Epithelial cell of esophagus (primary cell): ENCODE measurements around the gene ZFAND6.

Experiments
- DNase-seq: peaks from one replicate; pipeline ENCODE4 v3.0.0; 2010; ENCODE audit warnings: low read depth
- H3K4me3 ChIP-seq: 2 replicates; pipeline ENCODE4 v1.5.1; 2011; ENCODE audit warnings: mild to moderate bottlenecking, low read length, control low read depth
- CTCF ChIP-seq: IDR thresholded peaks from 2 replicates; pipeline ENCODE4 v1.5.1; 2011; ENCODE audit warnings: low read depth, mild to moderate bottlenecking, low read length, control low read depth, inconsistent platforms; ENCODE audit not compliant: insufficient read depth; ENCODE audit errors: missing control alignments

ZFAND6 gene

GRCh38 chr15:80055933-80056332, 3.5 kb upstream of the ZFAND6 start:
- H3K4me3 ChIP-seq = no peak overlapping the region
- no peak for DNase-seq
- TF ChIP-seq CTCF = no peak

DNA sequence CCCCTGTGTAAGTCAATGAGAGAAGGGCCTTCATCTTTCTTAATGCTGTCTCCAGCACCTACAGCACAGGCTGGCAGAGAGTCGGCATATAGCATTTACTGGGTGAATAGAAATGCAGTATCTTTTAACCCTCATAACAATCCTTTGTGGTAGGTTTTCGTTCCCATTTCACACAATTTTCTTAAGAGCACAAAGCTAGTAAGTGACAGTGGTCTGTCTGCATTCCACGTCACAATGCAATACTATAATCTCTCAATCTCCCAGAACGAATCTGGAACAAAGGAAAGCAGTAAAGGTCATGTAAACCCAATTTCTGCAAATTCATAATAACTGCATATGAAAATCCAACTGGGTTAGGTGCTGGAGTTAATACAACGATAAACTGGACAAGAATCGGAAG, 1.4 kb upstream of the ZFAND6 start:
- no peak overlapping the region for H3K4me3 ChIP-seq
- no peak for TF ChIP-seq CTCF
- no peak for DNase-seq

DNA sequence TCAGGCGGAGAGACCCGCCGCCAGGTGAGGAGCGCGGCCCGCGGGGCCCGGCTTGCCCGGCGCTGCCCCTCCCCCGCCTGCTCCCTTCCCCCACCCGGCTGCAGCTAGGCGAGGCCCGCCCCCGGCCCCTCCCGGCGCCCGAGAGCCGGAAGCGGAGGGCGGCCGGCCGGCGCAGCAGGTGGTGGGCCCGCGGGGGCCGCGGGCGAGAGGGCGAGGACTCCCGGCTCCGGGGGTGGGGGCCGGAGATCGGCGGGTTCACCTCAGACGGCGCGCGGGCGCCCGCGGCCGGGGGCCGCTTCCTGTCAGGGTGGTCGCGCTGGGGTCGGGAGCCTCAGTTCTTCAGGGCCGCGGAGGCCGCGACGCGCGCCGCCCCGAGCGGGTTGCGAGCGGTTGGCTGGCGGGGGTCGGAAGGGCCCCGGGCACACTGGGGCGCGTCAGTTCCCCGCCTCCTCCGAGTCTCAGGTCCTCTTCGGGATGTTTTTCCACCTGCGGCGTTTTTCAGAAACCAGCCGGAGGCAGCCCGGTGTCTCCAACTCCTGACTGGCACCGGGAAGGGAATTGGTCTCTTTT, 395 bp downstream of the ZFAND6 start:
- no peak for TF ChIP-seq CTCF
- peak overlapping the region; percentile 66 for H3K4me3 ChIP-seq
- peak; percentile 55 for DNase-seq

GRCh38 chr15:80060356-80061006, 1.0 kb downstream of the ZFAND6 start:
- peak; percentile 58 for DNase-seq
- no peak for TF ChIP-seq CTCF
- peak overlapping the region; percentile 66 for H3K4me3 ChIP-seq

GRCh38 chr15:80061582-80061981, 2.1 kb downstream of the ZFAND6 start:
- no peak for TF ChIP-seq CTCF
- H3K4me3 ChIP-seq = peak overlapping the region; percentile 66
- DNase-seq = peak; percentile 26

DNA sequence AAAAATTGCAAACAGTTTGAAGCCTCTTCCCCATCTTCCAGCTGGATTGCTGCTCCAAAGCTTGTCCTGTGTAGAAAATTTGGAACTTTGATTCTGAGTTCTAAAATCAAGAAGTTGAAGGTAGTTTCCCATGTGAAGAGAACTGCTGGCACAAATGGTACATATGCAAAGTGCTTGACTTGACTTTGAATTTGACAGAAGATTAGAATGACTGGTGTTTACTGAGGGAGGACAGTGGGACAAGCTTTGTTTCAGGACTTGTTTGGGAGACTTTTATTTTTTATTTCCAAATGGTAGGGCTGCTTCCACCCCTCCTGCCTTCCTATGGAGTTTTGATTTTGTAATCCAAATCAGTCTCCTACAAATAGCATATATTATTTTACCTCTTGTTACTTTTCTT, 7.4 kb downstream of the ZFAND6 start:
- no peak overlapping the region for H3K4me3 ChIP-seq
- DNase-seq = no peak
- no peak for TF ChIP-seq CTCF

GRCh38 chr15:80068578-80068977, 9.1 kb downstream of the ZFAND6 start:
- no peak for TF ChIP-seq CTCF
- no peak for DNase-seq
- H3K4me3 ChIP-seq = no peak overlapping the region
